Stimulated activated naive B cell treated with anti-CD40 and anti-IgM and Interleukin-4, amounts not matched to agents 10 μg/mL and 1 μg/mL and 100 μg/mL, for 72 hours (primary cell): Measurements from ENCODE around the gene FLT3.
"Not testable (repeated sequence)": the region's sequence is repeated elsewhere in the genome, so short reads cannot be mapped to it uniquely, and the experiment has no call there.

ENCODE experiments used
- ATAC-seq, 2 donors: fragments of 150-1000 bp; cut with Tn5 transposase; replicated peaks; 2 replicates each; pipeline ENCODE4 v1.10.0; 2021; ENCODE audit warnings: moderate library complexity in 1 of 2
- DNase-seq: peaks from one replicate; pipeline ENCODE4 v3.0.0; 2021
- H3K27ac Mint-ChIP-seq: one replicate; pipeline ENCODE4 v1.8.0; 2022; ENCODE audit warnings: mild to moderate bottlenecking, mixed read lengths
- H3K27me3 Mint-ChIP-seq, 2 donors: one replicate each; pipeline ENCODE4 v1.8.0; 2022; ENCODE audit warnings: mixed read lengths in 2 of 2
- H3K36me3 Mint-ChIP-seq, 2 donors: one replicate each; pipeline ENCODE4 v1.8.0; 2022; ENCODE audit warnings: mixed read lengths in 2 of 2, mild to moderate bottlenecking in 1 of 2
- H3K4me1 Mint-ChIP-seq, 2 donors: one replicate each; pipeline ENCODE4 v1.8.0; 2022; ENCODE audit warnings: mixed read lengths in 2 of 2, mild to moderate bottlenecking in 1 of 2
- H3K4me3 Mint-ChIP-seq, 2 donors: one replicate each; pipeline ENCODE4 v1.8.0; 2022; ENCODE audit warnings: mild to moderate bottlenecking in 2 of 2, mixed read lengths in 2 of 2, moderate library complexity in 1 of 2
- H3K9me3 Mint-ChIP-seq, 2 donors: one replicate each; pipeline ENCODE4 v1.8.0; 2022; ENCODE audit warnings: mixed read lengths in 2 of 2, mild to moderate bottlenecking in 1 of 2

The FLT3 gene

GRCh38 chr13:28121224-28121623, 20.8 kb upstream of the FLT3 start:
- no peaks in the 10 kb centered on the region for H3K36me3 Mint-ChIP-seq
- no peak overlapping the region for H3K4me3 Mint-ChIP-seq

DNA sequence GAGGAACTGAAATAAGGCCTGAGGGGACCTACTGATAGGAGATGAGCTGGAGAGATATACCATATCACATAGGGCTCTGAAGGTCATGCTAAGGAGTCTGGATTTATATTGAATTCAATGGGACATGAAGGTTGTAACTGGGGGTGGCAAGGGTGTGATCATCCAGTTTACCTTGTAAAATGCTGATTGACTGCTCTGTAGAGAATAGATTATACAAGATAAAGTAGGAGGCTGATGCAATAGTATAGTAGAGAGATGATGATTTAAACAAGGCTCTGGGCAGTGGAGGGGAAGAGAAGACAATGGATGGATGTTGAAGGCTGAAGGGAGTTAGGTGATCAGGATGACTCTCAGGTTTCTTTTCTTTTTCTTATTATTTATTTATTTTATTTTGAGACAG, 19.9 kb upstream of the FLT3 start:
- no peaks in the 10 kb centered on the region for H3K27me3 Mint-ChIP-seq
- ATAC-seq: no peak
- H3K36me3 Mint-ChIP-seq: no peaks in the 10 kb centered on the region
- H3K4me1 Mint-ChIP-seq: peaks cover 4 to 7% of the 10 kb centered on the region in 2 donors
- H3K27ac Mint-ChIP-seq: no peak overlapping the region
- no peak for DNase-seq
- H3K9me3 Mint-ChIP-seq: no peaks in the 10 kb centered on the region
- H3K4me3 Mint-ChIP-seq: no peak overlapping the region

More at GRCh38 chr13:28121224-28121623, 20.8 kb upstream of the FLT3 start:
- DNase-seq (no peak), ATAC-seq (no peak)
- H3K9me3 Mint-ChIP-seq: no peaks in the 10 kb centered on the region
- H3K4me1 Mint-ChIP-seq: peaks cover 4 to 7% of the 10 kb centered on the region in 2 donors
- H3K27me3 Mint-ChIP-seq: no peaks in the 10 kb centered on the region
- H3K27ac Mint-ChIP-seq: no peak overlapping the region

GRCh38 chr13:28117689-28118377, 17.5 kb upstream of the FLT3 start:
- Mint-ChIP-seq H3K4me3 (no peak overlapping the region), H3K4me1 (peaks cover 4 to 7% of the 10 kb centered on the region in 2 donors), H3K9me3 (no peaks in the 10 kb centered on the region), H3K27ac (no peak overlapping the region), H3K36me3 (no peaks in the 10 kb centered on the region), H3K27me3 (no peaks in the 10 kb centered on the region)
- no peak for DNase-seq
- ATAC-seq: no peak

DNA sequence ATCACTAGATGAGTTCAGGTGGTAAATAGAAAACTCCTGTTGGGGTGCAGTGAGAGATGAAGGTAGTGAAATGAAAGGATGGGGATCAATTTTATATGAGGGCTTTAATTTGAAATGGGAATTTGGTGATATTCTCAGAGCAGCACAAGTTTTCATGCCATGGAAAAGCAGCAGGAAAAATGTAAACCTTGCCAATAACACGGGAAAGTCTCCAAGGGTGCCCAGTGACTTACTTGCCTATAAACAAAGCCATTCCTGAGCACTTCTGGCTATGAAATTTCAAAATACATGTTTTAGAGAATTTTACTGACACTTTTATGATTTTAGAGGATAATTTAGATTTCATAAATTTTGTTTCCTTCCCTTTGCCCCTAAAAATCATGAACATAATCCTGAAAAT, 16.4 kb upstream of the FLT3 start:
- no peak for DNase-seq
- H3K36me3 Mint-ChIP-seq: no peaks in the 10 kb centered on the region
- no peak for ATAC-seq
- no peak overlapping the region for H3K27ac Mint-ChIP-seq
- no peaks in the 10 kb centered on the region for H3K27me3 Mint-ChIP-seq
- H3K4me3 Mint-ChIP-seq: no peak overlapping the region
- no peaks in the 10 kb centered on the region for H3K9me3 Mint-ChIP-seq
- peaks cover 0 to 4% of the 10 kb centered on the region in 2 donors for H3K4me1 Mint-ChIP-seq

- DNase-seq (no peak), ATAC-seq (no peak)
- no peaks in the 10 kb centered on the region for H3K36me3 Mint-ChIP-seq
- H3K27me3 Mint-ChIP-seq: no peaks in the 10 kb centered on the region
- no peaks in the 10 kb centered on the region for H3K9me3 Mint-ChIP-seq
- H3K27ac Mint-ChIP-seq: no peak overlapping the region
- no peaks in the 10 kb centered on the region for H3K4me1 Mint-ChIP-seq
- no peak overlapping the region for H3K4me3 Mint-ChIP-seq
These were observed 10.0 kb upstream of the FLT3 start for GRCh38 chr13:28110414-28110813.

- H3K27ac Mint-ChIP-seq: no peak overlapping the region
- H3K27me3 Mint-ChIP-seq: peaks cover 4 to 8% of the 10 kb centered on the region in 2 donors
- H3K9me3 Mint-ChIP-seq: no peaks in the 10 kb centered on the region
- ATAC-seq (no peak), DNase-seq (no peak)
- no peaks in the 10 kb centered on the region for H3K36me3 Mint-ChIP-seq
- no peak overlapping the region for H3K4me3 Mint-ChIP-seq
- H3K4me1 Mint-ChIP-seq: no peaks in the 10 kb centered on the region
These were observed 6.6 kb upstream of the FLT3 start for GRCh38 chr13:28106976-28107375.

DNA sequence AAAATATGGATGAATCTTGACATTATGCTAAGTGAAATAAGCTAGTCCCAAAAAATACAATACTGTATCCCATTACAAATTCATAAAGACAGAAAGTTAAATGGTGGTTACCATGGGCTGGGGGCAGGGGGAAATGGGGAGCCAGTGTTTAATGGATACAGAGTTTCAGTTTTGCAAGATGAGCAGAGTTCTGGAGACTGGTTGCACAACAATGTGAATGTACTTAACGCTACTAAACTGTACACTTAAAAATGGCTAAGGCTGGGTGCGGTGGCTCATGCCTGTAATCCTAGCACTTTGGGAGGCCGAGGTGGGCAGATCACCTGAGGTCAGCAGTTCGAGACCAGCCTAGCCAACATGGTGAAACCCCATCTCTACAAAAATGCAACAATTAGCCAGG, 1.5 kb upstream of the FLT3 start:
- DNase-seq, H3K36me3 Mint-ChIP-seq, H3K9me3 Mint-ChIP-seq, H3K27ac Mint-ChIP-seq, H3K4me3 Mint-ChIP-seq, ATAC-seq: not testable (repeated sequence)
- peaks cover 8 to 13% of the 10 kb centered on the region in 2 donors for H3K4me1 Mint-ChIP-seq
- H3K27me3 Mint-ChIP-seq: peaks cover 31 to 42% of the 10 kb centered on the region in 2 donors

DNA sequence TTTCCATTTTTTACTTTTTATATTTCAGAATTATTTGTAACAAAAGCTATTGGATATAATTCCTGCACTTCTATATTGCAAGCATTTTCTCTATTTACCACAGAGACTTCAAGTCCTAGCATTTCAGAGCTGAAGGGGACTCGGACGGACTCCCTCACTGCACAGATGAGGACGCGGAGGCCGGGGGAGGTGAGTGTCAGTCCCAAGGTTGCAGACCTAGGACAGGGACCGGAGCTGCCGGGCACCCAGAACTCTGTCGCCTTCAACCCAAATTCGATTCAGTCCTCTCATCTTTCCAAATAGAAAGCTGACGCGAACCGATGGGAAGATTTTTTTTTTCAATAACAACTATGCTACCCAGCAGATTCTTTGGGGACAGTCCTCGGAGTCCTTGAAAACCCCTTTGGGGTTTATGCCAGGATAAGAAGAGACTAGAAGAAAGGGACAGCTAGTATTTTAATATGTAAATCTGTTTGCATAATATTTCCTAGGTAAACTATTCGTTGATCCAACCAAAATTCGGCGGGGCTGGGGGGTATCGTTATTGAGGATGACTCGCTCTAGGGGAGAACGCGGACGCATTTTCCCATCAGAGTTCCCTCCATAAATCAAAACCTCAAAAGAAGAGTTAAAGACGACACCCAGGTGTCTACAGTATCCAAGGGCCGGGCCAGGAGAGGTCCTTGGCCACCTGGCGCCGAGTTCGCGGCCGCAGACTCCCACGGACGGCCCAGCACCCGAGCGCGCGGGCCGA, 803 bp downstream of the FLT3 start:
- peak in 1 of 2 donors; percentile 49 for ATAC-seq
- H3K27me3 Mint-ChIP-seq: peaks cover 32 to 44% of the 10 kb centered on the region in 2 donors
- H3K4me3 Mint-ChIP-seq: peak overlapping the region; percentile 83 to 86
- no peaks in the 10 kb centered on the region for H3K36me3 Mint-ChIP-seq
- H3K27ac Mint-ChIP-seq: peak overlapping the region; percentile 59
- H3K4me1 Mint-ChIP-seq: peaks cover 8 to 22% of the 10 kb centered on the region in 2 donors
- H3K9me3 Mint-ChIP-seq: no peaks in the 10 kb centered on the region
- DNase-seq: no peak

GRCh38 chr13:28097503-28097902, 2.9 kb downstream of the FLT3 start:
- Mint-ChIP-seq H3K9me3 (no peaks in the 10 kb centered on the region), H3K27me3 (peaks cover 34 to 42% of the 10 kb centered on the region in 2 donors)

DNA sequence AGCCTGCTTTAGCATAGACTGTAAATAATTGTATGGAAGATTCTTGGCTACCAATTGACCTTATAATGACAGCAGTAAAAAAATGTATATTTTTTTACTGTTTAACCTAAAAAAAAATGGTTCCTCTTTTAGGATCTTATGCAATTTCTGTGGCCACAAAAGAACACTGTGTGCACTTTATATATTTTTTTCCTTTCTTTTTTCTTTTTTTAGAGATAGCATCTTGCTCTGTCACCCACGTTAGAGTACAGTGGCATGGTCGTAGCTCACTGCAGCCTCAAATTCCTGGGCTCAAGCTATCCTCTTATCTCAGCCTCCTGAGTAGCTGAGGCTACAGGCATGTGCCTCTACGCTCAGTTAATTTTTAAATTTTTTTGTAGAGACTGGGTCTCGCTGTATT, 6.1 kb downstream of the FLT3 start:
- no peak overlapping the region for H3K4me3 Mint-ChIP-seq
- H3K4me1 Mint-ChIP-seq: peaks cover 9 to 22% of the 10 kb centered on the region in 2 donors
- peaks cover 0 to 4% of the 10 kb centered on the region in 2 donors for H3K36me3 Mint-ChIP-seq
- no peak overlapping the region for H3K27ac Mint-ChIP-seq
- ATAC-seq: no peak
- H3K9me3 Mint-ChIP-seq: no peaks in the 10 kb centered on the region
- H3K27me3 Mint-ChIP-seq: peaks cover 22% of the 10 kb centered on the region in 2 donors
- no peak for DNase-seq

More at GRCh38 chr13:28097503-28097902, 2.9 kb downstream of the FLT3 start:
- no peak for ATAC-seq
- H3K4me3 Mint-ChIP-seq: no peak overlapping the region
- no peaks in the 10 kb centered on the region for H3K36me3 Mint-ChIP-seq
- DNase-seq: no peak
- H3K27ac Mint-ChIP-seq: no peak overlapping the region
- H3K4me1 Mint-ChIP-seq: peaks cover 15 to 34% of the 10 kb centered on the region in 2 donors

GRCh38 chr13:28093881-28094280, 6.5 kb downstream of the FLT3 start:
- H3K36me3 Mint-ChIP-seq: peaks cover 0 to 4% of the 10 kb centered on the region in 2 donors
- H3K4me1 Mint-ChIP-seq: peaks cover 8 to 21% of the 10 kb centered on the region in 2 donors
- ATAC-seq: peak; percentile 23 to 36
- no peak overlapping the region for H3K27ac Mint-ChIP-seq
- no peak for DNase-seq
- H3K4me3 Mint-ChIP-seq: no peak overlapping the region
- no peaks in the 10 kb centered on the region for H3K9me3 Mint-ChIP-seq
- peaks cover 18 to 21% of the 10 kb centered on the region in 2 donors for H3K27me3 Mint-ChIP-seq

DNA sequence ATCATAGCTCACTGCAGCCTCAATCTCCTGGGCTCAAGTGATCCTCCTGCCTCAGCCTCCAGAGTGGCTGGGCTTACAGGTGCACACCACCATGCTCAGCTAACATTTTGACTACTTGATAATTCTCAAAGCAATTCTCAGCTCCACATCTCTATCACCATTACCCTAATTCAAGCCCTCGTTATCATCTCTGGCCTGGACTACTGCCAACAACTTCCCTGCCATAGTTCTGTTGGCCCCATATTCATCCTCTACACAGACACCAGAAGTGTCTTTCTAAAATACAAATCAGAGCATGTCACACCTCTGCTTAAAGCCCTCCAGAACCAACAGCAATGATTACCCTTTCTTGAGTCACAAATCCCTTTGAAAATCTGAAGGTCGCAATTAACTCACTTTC, 7.9 kb downstream of the FLT3 start:
- Mint-ChIP-seq H3K4me1 (peaks cover 8 to 21% of the 10 kb centered on the region in 2 donors), H3K4me3 (no peak overlapping the region), H3K36me3 (peaks cover 0 to 4% of the 10 kb centered on the region in 2 donors), H3K9me3 (no peaks in the 10 kb centered on the region), H3K27me3 (peaks cover 7 to 12% of the 10 kb centered on the region in 2 donors), H3K27ac (peak overlapping the region; percentile 9)
- ATAC-seq (no peak), DNase-seq (no peak)

GRCh38 chr13:28089065-28089464, 11.3 kb downstream of the FLT3 start:
- H3K36me3 Mint-ChIP-seq: peaks cover 0 to 4% of the 10 kb centered on the region in 2 donors
- no peaks in the 10 kb centered on the region for H3K9me3 Mint-ChIP-seq
- DNase-seq (no peak), ATAC-seq (no peak)
- peaks cover 7% of the 10 kb centered on the region in 2 donors for H3K4me1 Mint-ChIP-seq
- no peak overlapping the region for H3K27ac Mint-ChIP-seq
- peaks cover 0 to 5% of the 10 kb centered on the region in 2 donors for H3K27me3 Mint-ChIP-seq
- H3K4me3 Mint-ChIP-seq: no peak overlapping the region

- H3K27ac Mint-ChIP-seq, ATAC-seq, DNase-seq, H3K36me3 Mint-ChIP-seq, H3K4me3 Mint-ChIP-seq, H3K27me3 Mint-ChIP-seq: not testable (repeated sequence)
- Mint-ChIP-seq H3K4me1 (peaks cover 5 to 10% of the 10 kb centered on the region in 2 donors), H3K9me3 (peaks cover 8 to 20% of the 10 kb centered on the region in 2 donors)
These were observed 22.6 kb downstream of the FLT3 start for GRCh38 chr13:28077820-28078219.

- H3K36me3 Mint-ChIP-seq: peaks cover 0 to 5% of the 10 kb centered on the region in 2 donors
- H3K4me1 Mint-ChIP-seq: peaks cover 5 to 10% of the 10 kb centered on the region in 2 donors
- DNase-seq (no peak), ATAC-seq (no peak)
- peaks cover 8 to 20% of the 10 kb centered on the region in 2 donors for H3K9me3 Mint-ChIP-seq
- no peak overlapping the region for H3K27ac Mint-ChIP-seq
- no peaks in the 10 kb centered on the region for H3K27me3 Mint-ChIP-seq
- H3K4me3 Mint-ChIP-seq: no peak overlapping the region
These were observed 23.1 kb downstream of the FLT3 start for GRCh38 chr13:28077231-28077630.
